Measurements from ENCODE around the gene WLS. TPM values are rescaled to one million over a fixed set of nuclear protein-coding genes. Genes with fewer than 3 reads are reported as not detected.

Gene WLS
- total RNA-seq, 4 donors from 2014 or later, result 94.8 to 228 (median 163) TPM

DNA sequence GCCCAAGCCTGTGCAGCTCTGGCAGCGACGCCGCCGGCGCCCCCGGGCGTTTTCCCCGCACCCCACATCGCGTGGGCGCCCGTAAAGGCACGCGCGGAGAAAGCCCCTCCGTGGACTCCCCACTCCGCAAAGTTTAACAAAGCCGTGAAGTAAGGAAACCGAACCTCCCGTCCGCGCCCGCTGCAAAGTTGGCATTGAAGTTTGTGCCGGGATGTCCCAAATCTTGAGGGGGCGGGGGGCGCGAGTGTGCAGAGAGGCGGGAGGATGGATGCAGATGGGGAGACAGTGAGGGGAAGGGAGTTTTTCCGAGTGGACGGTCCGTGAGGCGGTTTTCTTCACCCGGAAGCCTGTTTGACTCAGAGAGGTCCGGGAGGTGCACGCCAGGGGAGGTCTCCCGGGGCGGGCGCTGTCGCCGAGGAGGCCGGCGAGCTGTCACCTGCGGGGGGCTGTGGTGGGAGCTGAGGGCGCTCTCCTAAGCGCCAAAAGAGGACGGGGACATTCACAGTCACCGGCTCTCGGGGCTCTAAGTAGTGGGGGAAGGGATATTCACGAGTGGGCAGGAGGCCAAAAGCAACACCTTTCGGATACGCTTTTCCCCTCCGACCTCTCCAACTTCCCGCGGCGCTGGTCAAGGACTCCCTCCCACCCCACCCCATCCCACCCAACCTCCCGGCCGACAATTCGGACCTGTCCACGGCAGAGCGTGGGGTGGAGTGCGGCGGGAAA, 1.3 kb downstream of the WLS start:
- Histone ChIP-seq H3K4me1 (peaks cover 5 to 57% (median 50%) of the 10 kb centered on the region in 4 donors), H3K4me3 (peak overlapping the region; percentile 80 to 94 (median 80)), H3K27me3 (no peaks in the 10 kb centered on the region), H3K9me3 (no peaks in the 10 kb centered on the region), H3K36me3 (no peaks in the 10 kb centered on the region), H3K27ac (replicated peaks in 1 of 4) (peak overlapping the region; percentile 94 to 97 (median 96))
- 0% methylated on average over 14 of the region's 62 CpGs for WGBS
- TF ChIP-seq EP300 (IDR thresholded peaks at IDR 0.05) (no peak), POLR2AphosphoS5 (IDR thresholded peaks at IDR 0.05) (no peak), POLR2A (IDR thresholded peaks at IDR 0.05; ENCODE audit: low read depth) (no peak)
- TF ChIP-seq, protein P1, sequence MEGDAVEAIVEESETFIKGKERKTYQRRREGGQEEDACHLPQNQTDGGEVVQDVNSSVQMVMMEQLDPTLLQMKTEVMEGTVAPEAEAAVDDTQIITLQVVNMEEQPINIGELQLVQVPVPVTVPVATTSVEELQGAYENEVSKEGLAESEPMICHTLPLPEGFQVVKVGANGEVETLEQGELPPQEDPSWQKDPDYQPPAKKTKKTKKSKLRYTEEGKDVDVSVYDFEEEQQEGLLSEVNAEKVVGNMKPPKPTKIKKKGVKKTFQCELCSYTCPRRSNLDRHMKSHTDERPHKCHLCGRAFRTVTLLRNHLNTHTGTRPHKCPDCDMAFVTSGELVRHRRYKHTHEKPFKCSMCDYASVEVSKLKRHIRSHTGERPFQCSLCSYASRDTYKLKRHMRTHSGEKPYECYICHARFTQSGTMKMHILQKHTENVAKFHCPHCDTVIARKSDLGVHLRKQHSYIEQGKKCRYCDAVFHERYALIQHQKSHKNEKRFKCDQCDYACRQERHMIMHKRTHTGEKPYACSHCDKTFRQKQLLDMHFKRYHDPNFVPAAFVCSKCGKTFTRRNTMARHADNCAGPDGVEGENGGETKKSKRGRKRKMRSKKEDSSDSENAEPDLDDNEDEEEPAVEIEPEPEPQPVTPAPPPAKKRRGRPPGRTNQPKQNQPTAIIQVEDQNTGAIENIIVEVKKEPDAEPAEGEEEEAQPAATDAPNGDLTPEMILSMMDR (IDR thresholded peaks at IDR 0.05), result no peak
- DNase-seq (ENCODE audit: extremely low spot score), result no peak
- intact Hi-C loops (cut with DNase I), result loop anchor here (2.0 to 5.0 kb wide), 3 partner anchors 56 to 111 kb away; no protein-coding TSS in a partner anchor

DNA sequence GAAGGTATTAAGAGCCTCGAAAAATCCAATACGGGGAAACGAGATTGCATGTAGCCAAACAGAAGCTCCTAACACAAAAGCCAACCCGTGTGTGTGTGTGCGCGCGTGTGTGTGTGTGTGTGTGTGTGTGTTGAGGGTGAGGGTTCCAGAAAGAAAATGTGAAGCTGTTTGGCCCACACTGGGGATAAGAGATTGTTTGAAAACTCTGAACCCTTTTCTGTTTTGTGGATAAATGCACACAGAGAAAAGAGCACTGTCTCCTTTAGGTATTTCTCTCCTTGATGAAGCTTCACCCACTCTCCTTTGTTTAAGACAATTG, 1.9 kb downstream of the WLS start:
- intact Hi-C loops (cut with DNase I), result loop anchor here (2.0 to 5.0 kb wide), 3 partner anchors 56 to 112 kb away; no protein-coding TSS in a partner anchor
- Histone ChIP-seq H3K27me3 (no peaks in the 10 kb centered on the region), H3K36me3 (no peaks in the 10 kb centered on the region), H3K9me3 (no peaks in the 10 kb centered on the region), H3K4me3 (peak overlapping the region; percentile 80 to 94 (median 80)), H3K27ac (replicated peaks in 1 of 4) (peak overlapping the region; percentile 94 to 97 (median 96)), H3K4me1 (peaks cover 5 to 63% (median 53%) of the 10 kb centered on the region in 4 donors)
- no peak for DNase-seq (ENCODE audit: extremely low spot score)
- 14% methylated on average over 7 of the region's 7 CpGs for WGBS
- TF ChIP-seq POLR2A (IDR thresholded peaks at IDR 0.05; ENCODE audit: low read depth) (no peak), POLR2AphosphoS5 (IDR thresholded peaks at IDR 0.05) (no peak), EP300 (IDR thresholded peaks at IDR 0.05) (no peak)
- TF ChIP-seq, protein P1 (IDR thresholded peaks at IDR 0.05), result no peak

DNA sequence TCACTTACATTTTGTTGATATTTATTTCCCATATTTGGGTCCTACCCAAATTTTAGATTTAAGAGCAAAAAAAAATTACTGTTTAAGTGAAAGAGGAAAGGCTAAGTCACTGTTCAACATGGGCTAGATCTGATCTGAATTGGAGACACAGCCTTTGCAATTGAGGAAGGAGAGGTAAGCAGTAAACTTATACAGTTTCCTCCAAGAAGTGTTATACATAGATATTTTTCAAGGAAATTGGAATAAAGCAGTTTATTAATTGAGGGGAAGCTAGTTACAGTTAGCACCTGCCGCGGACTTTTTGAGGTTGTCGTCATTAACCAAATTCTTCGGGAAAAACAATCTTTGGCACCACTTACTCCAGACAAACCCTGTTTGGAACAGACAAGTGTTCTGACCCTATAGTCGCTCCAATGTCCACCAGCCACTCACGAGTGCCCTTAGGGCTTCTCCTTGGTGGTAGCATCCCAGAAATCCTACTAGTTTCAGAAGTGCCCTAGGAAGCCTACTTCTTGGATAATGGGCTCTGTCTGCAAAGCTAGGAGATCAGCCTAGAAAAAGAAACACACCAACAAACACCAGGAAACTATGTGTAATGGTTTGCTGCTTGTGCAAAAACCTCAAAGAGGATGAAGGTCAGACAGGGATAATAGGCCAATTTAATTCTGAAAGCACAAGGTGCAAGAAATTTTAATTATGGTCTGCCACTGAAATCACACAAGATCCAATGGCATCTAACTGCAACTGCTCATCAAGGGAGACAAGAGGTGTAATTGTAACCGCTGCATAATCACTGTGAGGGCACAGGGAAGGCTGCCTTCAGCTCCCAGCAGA, 2.5 kb downstream of the WLS start:
- intact Hi-C loops (cut with DNase I), result loop anchor here (2.0 to 5.0 kb wide), 4 partner anchors 55 to 112 kb away; no protein-coding TSS in a partner anchor
- TF ChIP-seq POLR2A (IDR thresholded peaks at IDR 0.05; ENCODE audit: low read depth), result no peak
- TF ChIP-seq, protein P1 (IDR thresholded peaks at IDR 0.05), result no peak
- no peak for TF ChIP-seq POLR2AphosphoS5 (IDR thresholded peaks at IDR 0.05)
- TF ChIP-seq EP300 (IDR thresholded peaks at IDR 0.05), result no peak
- H3K4me1 ChIP-seq, result peaks cover 5 to 69% (median 56%) of the 10 kb centered on the region in 4 donors

DNA sequence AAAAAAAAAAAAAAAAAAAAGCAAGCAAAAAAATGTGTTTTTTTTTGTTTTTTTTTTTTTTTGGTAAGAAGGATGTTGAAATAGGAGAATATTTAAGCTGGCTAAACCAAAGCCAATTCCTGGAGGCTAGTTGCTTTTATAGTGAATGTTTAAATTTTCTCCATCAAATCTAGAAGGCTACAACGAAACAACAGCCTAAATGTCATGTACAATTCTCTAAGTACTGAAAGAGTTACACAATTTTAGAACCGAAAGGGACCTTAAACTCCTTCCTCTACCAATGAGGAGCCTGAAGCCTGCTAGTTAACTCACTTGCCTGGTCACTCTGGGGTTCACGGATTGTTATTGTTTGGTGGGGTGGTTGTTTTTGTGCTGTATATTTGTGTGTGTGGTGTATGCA, 3.5 kb downstream of the WLS start:
- Histone ChIP-seq H3K4me3 (peak overlapping the region; percentile 80 to 94 (median 80)), H3K27me3 (no peaks in the 10 kb centered on the region), H3K4me1 (peaks cover 5 to 78% (median 66%) of the 10 kb centered on the region in 4 donors), H3K36me3 (no peaks in the 10 kb centered on the region), H3K9me3 (no peaks in the 10 kb centered on the region), H3K27ac (replicated peaks in 1 of 4) (peak overlapping the region; percentile 94 to 97 (median 96))
- no peak for TF ChIP-seq EP300 (IDR thresholded peaks at IDR 0.05)
- TF ChIP-seq POLR2AphosphoS5 (IDR thresholded peaks at IDR 0.05), result no peak
- TF ChIP-seq, protein P1 (IDR thresholded peaks at IDR 0.05), result no peak
- no peak for TF ChIP-seq POLR2A (IDR thresholded peaks at IDR 0.05; ENCODE audit: low read depth)
- DNase-seq (ENCODE audit: extremely low spot score), result no peak
- WGBS, result 18% methylated on average over 3 of the region's 3 CpGs
- intact Hi-C loops (cut with DNase I), result loop anchor here (2.0 kb wide), 1 partner anchor 108 kb away; no protein-coding TSS in a partner anchor

More for the DNA sequence above, 2.5 kb downstream of the WLS start:
- Histone ChIP-seq H3K27me3 (no peaks in the 10 kb centered on the region), H3K27ac (replicated peaks in 1 of 4) (peak overlapping the region; percentile 94 to 97 (median 96)), H3K9me3 (no peaks in the 10 kb centered on the region), H3K4me3 (peak overlapping the region; percentile 80 to 94 (median 80)), H3K36me3 (no peaks in the 10 kb centered on the region)
- DNase-seq (ENCODE audit: extremely low spot score), result no peak
- WGBS, result 54% methylated on average over 7 of the region's 7 CpGs

All from esophagus muscularis mucosa (tissue), 4 donors.